Measurements from ENCODE around the gene ROS1.

Gene ROS1

GRCh38 chr6:117307655-117308054 is 118.1 kb downstream of the ROS1 start:
- DNase-seq: no peak

GRCh38 chr6:117306227-117306790 is 119.4 kb downstream of the ROS1 start:
- no peak for DNase-seq

GRCh38 chr6:117304446-117304845 is 121.3 kb downstream of the ROS1 start:
- no peak for DNase-seq

GRCh38 chr6:117303323-117303722 is 122.4 kb downstream of the ROS1 start:
- DNase-seq: no peak

- no peak for DNase-seq
Measured at GRCh38 chr6:117298941-117299340, 126.8 kb downstream of the ROS1 start.

- no peak for DNase-seq
Measured at GRCh38 chr6:117290173-117290846, 135.4 kb downstream of the ROS1 start.

GRCh38 chr6:117288083-117288715 is 137.5 kb downstream of the ROS1 start:
- DNase-seq: no peak

GRCh38 chr6:117280922-117281321 is 144.8 kb downstream of the ROS1 start:
- DNase-seq: no peak

GRCh38 chr6:117276778-117277316 is 148.9 kb downstream of the ROS1 start:
- DNase-seq: no peak

- no peak for DNase-seq
Measured at GRCh38 chr6:117275711-117276110, 150.0 kb downstream of the ROS1 start.

- no peak for DNase-seq
Measured at GRCh38 chr6:117275205-117275604, 150.5 kb downstream of the ROS1 start.

- DNase-seq: no peak
Measured at GRCh38 chr6:117272891-117273290, 152.9 kb downstream of the ROS1 start.

- no peak for DNase-seq
Measured at GRCh38 chr6:117272032-117272866, 153.5 kb downstream of the ROS1 start.

- DNase-seq: no peak
Measured at GRCh38 chr6:117270843-117271507, 154.8 kb downstream of the ROS1 start.

GRCh38 chr6:117270055-117270842 is 155.5 kb downstream of the ROS1 start:
- DNase-seq: no peak

GRCh38 chr6:117269638-117270054 is 156.1 kb downstream of the ROS1 start:
- no peak for DNase-seq

GRCh38 chr6:117268924-117269323 is 156.8 kb downstream of the ROS1 start:
- no peak for DNase-seq

GRCh38 chr6:117267766-117268534 is 157.8 kb downstream of the ROS1 start:
- peak in 1 of 2 experiments; percentile 17 for DNase-seq

GRCh38 chr6:117267054-117267347 is 158.7 kb downstream of the ROS1 start:
- DNase-seq: no peak

GRCh38 chr6:117266257-117267053 is 159.3 kb downstream of the ROS1 start:
- DNase-seq: no peak

Measured in NCI-H446 (cell line).